Activated CD4-positive, alpha-beta memory T cell treated with anti-CD3 and anti-CD28 coated beads for 36 hours (primary cell): Measurements from ENCODE around the gene CCR7. TPM values are rescaled to one million over a fixed set of nuclear protein-coding genes. Genes with fewer than 3 reads are reported as not detected.
"Not testable (repeated sequence)": the region's sequence is repeated elsewhere in the genome, so short reads cannot be mapped to it uniquely, and the experiment has no call there.

Experiments used
- CTCF ChIA-PET: fragments of 350-600 bp; sonication (Branson Sonifier 250); formaldehyde crosslinking; loops from one replicate; lab custom pipeline; 2021; ENCODE audit warnings: antibody characterized with exemption, inconsistent platforms; lab: Charles Lee
- POLR2A ChIA-PET: fragments of 350-600 bp; sonication (Branson Sonifier 250); formaldehyde crosslinking; loops from one replicate; lab custom pipeline; 2021; ENCODE audit warnings: antibody characterized with exemption; lab: Charles Lee
- DNase-seq: peaks from one replicate; pipeline ENCODE4 v3.0.0-alpha.2; 2020
- H3K27ac Mint-ChIP-seq: one replicate; pipeline ENCODE4 v1.8.0; 2021; ENCODE audit warnings: mixed read lengths
- H3K27me3 Mint-ChIP-seq: one replicate; pipeline ENCODE4 v1.8.0; 2021; ENCODE audit warnings: mixed read lengths
- H3K36me3 Mint-ChIP-seq: one replicate; pipeline ENCODE4 v1.8.0; 2021; ENCODE audit warnings: mixed read lengths
- H3K4me1 Mint-ChIP-seq: one replicate; pipeline ENCODE4 v1.8.0; 2021; ENCODE audit warnings: low read depth, mixed read lengths
- H3K4me3 Mint-ChIP-seq: one replicate; pipeline ENCODE4 v1.8.0; 2021; ENCODE audit warnings: mild to moderate bottlenecking, mixed read lengths
- H3K9me3 Mint-ChIP-seq: one replicate; pipeline ENCODE4 v1.8.0; 2021; ENCODE audit warnings: mixed read lengths
- intact Hi-C: fragments of 100-400 bp; cut with micrococcal nuclease; formaldehyde crosslinking; loops from one replicate; pipeline ENCODE4 v1.15.1; 2023
- total RNA-seq, 2 experiments: library from RNA; stranded (reverse); gene quantifications; one replicate each; pipeline ENCODE4 v1.2.3, GENCODE V29; 2021

CCR7 gene
- total RNA-seq, 2 experiments from 2014 or later: 137 to 145 TPM

DNA sequence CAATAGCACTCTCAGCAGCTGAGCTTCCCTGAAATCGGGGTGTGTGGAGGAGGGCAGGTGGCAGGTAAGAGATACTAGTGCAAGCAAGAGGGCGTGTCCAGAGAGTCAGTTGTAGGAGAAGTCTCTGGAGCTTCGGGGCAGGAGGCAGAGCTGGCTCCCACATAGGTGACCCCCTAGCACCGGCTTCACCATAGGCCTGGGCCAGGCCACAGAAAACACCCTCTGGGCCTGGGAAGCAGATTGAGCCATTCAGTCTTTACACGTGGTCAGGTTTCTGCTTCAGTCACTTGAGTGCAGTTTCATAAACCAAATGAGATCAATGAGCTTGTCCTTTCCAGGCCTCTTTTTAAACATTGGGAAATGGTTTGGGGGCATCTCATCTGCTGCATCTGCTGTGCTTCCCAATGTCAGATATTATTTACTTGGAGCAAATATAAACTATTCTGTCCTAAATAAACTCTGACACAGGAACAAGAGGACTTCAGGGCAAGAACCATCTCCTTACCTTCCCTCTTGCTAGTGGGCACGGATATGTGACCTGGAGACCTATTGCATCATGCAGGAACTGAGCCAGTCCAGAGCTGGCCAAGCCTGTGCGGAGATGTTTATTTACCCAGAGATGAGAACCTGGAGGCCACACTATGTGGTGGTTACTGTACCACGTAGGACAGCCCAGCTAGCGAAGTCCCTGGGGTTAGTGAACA lies 16.1 kb downstream of the CCR7 start:
- no peaks in the 10 kb centered on the region for H3K9me3 Mint-ChIP-seq
- CTCF ChIA-PET: interaction anchor here (1.0 to 18.5 kb wide), 7 partner anchors 10 to 184 kb away, joined by 3 to 392 read pairs (median 5); partner anchors contain the start of genes GJD3 and IGFBP4
- peaks cover 23% of the 10 kb centered on the region for H3K36me3 Mint-ChIP-seq
- no peaks in the 10 kb centered on the region for H3K27me3 Mint-ChIP-seq
- DNase-seq: peak; percentile 26
- H3K4me3 Mint-ChIP-seq: no peak overlapping the region
- peaks cover 77% of the 10 kb centered on the region for H3K4me1 Mint-ChIP-seq
- intact Hi-C loops: loop anchor here (1.0 kb wide), 1 partner anchor 11 kb away; no protein-coding TSS in a partner anchor
- POLR2A ChIA-PET: interaction anchor here (1.3 to 4.0 kb wide), 5 partner anchors 8 to 17 kb away, joined by 3 to 25 read pairs (median 6); no protein-coding TSS in a partner anchor
- no peak overlapping the region for H3K27ac Mint-ChIP-seq

DNA sequence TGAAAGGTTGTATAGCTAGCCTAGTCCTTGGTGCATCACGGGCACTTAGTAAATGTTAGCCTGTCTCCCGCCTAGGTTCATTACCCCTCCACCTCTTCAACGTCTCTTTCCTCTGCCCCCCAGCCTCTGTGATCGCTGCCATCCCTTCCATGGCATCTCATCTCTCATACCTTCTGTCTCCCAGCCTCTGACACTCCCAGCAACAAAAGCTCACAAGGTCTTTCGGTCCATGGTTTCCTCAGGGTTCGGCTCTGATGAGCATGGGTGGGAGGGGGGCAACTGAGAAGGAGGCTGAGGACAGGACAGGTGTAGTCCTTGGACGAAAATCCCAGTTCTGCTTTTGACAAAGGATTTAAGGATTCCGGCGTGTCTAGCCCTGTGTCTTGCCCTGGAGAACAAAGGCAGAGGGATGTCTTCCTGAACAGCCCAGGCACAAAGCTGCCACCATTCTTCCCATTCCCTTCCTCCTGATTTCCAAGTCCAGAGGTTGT lies 16.7 kb downstream of the CCR7 start:
- Mint-ChIP-seq H3K4me3 (no peak overlapping the region), H3K9me3 (no peaks in the 10 kb centered on the region), H3K4me1 (peaks cover 74% of the 10 kb centered on the region), H3K36me3 (peaks cover 17% of the 10 kb centered on the region), H3K27ac (no peak overlapping the region), H3K27me3 (no peaks in the 10 kb centered on the region)
- ChIA-PET CTCF (interaction anchor here (0.7 to 18.5 kb wide), 11 partner anchors 11 to 191 kb away, joined by 3 to 392 read pairs (median 5); partner anchors contain the start of genes GJD3 and IGFBP4), POLR2A (interaction anchor here (0.9 to 4.0 kb wide), 8 partner anchors 8 to 77 kb away, joined by 3 to 25 read pairs (median 3); no protein-coding TSS in a partner anchor)
- no peak for DNase-seq
- intact Hi-C loops: no loop called here

DNA sequence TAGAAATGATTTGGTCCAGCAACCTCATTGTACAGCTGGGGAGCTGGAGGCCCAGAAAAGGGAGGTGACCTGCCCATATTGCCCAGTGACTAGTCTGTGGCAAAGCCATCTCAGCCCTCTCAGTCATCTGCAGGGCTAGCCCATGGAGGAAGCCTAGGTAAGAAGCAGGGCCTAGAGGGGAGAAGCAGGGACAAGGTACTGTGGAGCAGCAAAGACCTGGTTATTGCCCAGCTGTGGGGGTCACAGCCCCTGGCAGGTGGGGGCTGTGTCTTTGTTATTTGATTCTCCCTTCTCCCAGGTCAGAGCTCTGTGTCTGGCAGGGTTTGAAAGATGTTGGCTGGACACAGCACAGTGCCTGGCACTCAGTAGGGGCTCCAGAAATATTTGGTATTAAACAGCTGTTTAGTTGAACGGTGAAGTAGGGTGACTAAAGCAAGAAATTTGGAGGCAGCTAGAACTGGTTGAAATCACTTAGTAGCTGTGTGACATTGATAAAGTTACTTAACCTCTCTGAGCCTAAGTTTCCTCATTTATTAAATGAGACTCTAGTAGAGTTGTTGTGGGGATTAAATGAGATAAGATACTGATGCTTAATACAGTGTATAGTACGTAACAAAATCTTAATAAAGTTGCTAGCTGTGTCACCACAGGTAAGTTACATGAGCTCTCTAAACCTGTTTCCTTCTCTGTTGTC lies 17.3 kb downstream of the CCR7 start:
- Mint-ChIP-seq H3K9me3 (no peaks in the 10 kb centered on the region), H3K4me1 (peaks cover 77% of the 10 kb centered on the region), H3K27ac (no peak overlapping the region), H3K27me3 (no peaks in the 10 kb centered on the region), H3K4me3 (no peak overlapping the region), H3K36me3 (peaks cover 13% of the 10 kb centered on the region)
- DNase-seq: no peak
- intact Hi-C loops: no loop called here
- POLR2A ChIA-PET: interaction anchor here (0.6 to 4.0 kb wide), 13 partner anchors 7 to 107 kb away, joined by 3 to 25 read pairs (median 3); no protein-coding TSS in a partner anchor
- CTCF ChIA-PET: interaction anchor here (0.7 to 18.5 kb wide), 10 partner anchors 11 to 190 kb away, joined by 3 to 392 read pairs (median 5); partner anchors contain the start of gene GJD3

DNA sequence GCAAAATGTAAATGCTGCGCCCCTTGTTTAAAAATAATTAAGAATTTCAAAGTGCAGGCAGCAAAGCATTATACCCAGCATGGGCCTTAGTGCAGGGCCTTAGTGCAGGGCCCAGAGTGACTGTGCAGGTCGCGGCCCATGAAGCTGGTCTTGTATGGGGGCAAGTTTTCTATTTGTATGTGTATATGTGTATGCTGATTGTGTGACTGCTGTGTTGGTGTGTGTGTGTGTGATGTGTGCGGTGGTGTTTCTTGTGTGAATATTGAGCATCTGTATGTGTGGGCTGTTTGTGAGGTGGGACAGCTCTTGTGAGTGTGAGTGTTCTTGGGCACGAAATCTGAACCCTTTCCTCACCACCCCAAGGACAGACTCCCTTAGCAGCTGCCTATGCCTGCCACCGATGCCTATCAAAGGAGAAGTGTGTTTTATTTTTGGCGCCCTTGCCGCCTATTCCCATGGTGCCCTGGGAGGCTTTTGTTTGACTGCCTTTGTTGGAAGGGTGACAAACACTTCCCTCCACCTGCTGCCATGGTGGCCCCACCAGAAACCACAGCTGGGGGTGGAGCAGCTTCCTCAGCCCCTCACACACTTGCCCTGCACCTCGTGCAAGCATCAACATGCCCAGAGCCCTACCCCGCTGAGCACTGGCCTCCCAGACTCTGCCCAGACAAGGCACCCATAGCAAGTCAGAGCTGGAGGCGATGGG lies 18.0 kb downstream of the CCR7 start:
- H3K27me3 Mint-ChIP-seq: no peaks in the 10 kb centered on the region
- no peaks in the 10 kb centered on the region for H3K9me3 Mint-ChIP-seq
- ChIA-PET POLR2A (interaction anchor here (0.6 to 1.6 kb wide), 9 partner anchors 9 to 106 kb away, joined by 3 to 7 read pairs (median 3); no protein-coding TSS in a partner anchor), CTCF (interaction anchor here (1.1 to 18.5 kb wide), 6 partner anchors 10 to 189 kb away, joined by 3 to 392 read pairs (median 5); no protein-coding TSS in a partner anchor)
- H3K27ac Mint-ChIP-seq: peak overlapping the region; percentile 13
- no peak overlapping the region for H3K4me3 Mint-ChIP-seq
- peak; percentile 80 for DNase-seq
- H3K4me1 Mint-ChIP-seq: peaks cover 77% of the 10 kb centered on the region
- peaks cover 6% of the 10 kb centered on the region for H3K36me3 Mint-ChIP-seq
- intact Hi-C loops: no loop called here

DNA sequence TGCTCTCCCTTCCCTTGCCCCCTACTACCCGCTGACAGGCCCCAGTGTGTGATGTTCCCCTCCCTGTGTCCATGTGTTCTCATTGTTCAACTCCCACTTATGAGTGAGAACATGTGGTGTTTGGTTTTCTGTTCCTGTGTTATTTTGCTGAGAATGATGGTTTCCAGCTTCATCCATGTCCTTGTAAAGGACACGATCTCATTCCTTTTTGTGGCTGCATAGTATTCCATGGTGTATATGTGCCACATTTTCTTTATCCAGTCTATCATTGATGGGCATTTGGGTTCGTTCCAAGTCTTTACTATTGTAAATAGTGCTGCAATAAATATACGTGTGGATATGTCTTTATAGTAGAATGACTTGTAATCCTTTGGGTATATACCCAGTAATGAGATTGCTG lies 18.8 kb downstream of the CCR7 start:
- H3K27ac Mint-ChIP-seq, H3K36me3 Mint-ChIP-seq, H3K27me3 Mint-ChIP-seq, H3K4me3 Mint-ChIP-seq, DNase-seq, H3K9me3 Mint-ChIP-seq, intact Hi-C loops: not testable (repeated sequence)
- H3K4me1 Mint-ChIP-seq: peaks cover 80% of the 10 kb centered on the region
- ChIA-PET CTCF (interaction anchor here (6.8 kb wide), 1 partner anchor 13 kb away, joined by 88 read pairs; no protein-coding TSS in a partner anchor), POLR2A (interaction anchor here (1.4 kb wide), 1 partner anchor 13 kb away, joined by 4 read pairs; no protein-coding TSS in a partner anchor)

DNA sequence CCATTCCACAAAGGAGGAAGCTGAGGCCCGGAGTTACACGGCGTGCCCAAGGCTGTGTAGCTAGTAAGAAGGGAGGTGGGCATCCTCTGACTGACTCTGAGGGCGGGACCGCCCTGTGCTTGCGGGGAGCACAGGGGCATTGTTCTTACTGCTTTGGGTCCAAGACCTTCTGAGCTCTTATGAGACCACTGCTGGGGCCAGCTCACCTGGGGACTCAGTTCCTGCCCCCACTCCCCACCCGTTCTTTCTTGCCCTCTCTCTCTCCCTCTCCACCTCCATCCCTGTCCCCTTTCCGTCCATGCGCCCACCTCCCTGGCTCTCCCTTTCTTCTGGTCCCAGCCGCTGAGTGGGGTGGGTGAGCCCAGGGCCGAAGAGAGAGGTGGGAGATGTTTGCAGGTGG lies 19.6 kb downstream of the CCR7 start:
- Mint-ChIP-seq H3K36me3 (no peaks in the 10 kb centered on the region), H3K27me3 (no peaks in the 10 kb centered on the region), H3K4me3 (no peak overlapping the region), H3K4me1 (peaks cover 80% of the 10 kb centered on the region), H3K27ac (no peak overlapping the region), H3K9me3 (no peaks in the 10 kb centered on the region)
- POLR2A ChIA-PET: no interaction called here
- DNase-seq: no peak
- CTCF ChIA-PET: interaction anchor here (6.8 kb wide), 1 partner anchor 14 kb away, joined by 88 read pairs; no protein-coding TSS in a partner anchor
- intact Hi-C loops: no loop called here

DNA sequence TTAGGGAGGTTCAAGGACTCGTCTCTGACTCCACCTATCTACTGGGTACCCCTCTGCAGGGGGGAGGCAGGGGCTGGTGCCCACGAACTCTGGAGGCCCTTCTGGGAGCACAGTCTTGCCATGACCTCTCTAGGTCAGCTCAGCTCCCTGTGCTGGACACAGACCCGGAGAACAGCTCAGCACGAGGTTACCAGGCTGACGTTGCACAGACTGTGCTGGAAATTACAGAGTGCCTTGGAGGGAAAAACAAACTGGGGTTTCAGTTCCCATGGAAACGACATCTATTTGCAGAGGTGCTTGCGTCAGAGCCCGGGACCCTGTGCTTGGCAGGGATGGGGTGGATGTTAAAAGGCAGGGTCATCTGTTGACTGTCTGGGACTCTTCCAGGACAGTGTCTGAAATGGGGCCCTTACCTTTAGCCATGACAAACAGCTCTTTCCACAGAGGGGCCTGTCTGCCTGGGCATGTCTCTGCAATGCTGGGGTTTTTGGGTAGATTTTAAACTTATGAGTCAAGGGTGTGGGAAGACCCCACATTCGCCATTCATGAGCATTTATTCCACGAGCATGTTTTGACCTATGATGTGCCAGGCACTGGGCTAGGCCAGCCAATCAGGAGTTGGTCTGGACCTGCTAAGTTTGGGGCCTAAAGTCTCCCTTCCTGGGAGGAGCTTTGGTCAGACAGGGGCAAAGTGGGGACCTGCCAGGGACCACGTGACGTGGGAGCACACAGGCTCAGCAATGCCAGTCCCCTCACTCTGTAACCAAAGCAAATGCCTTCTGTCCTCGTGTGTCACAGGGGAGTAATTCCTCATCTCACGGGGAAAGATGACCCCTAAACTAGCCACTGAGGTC lies 22.5 kb downstream of the CCR7 start:
- ChIA-PET CTCF (interaction anchor here (0.8 to 16.3 kb wide), 3 partner anchors 10 to 77 kb away, joined by 3 to 392 read pairs (median 32); partner anchors contain the start of gene CCR7), POLR2A (interaction anchor here (1.0 to 5.7 kb wide), 7 partner anchors 9 to 125 kb away, joined by 3 to 104 read pairs (median 7); partner anchors contain the start of gene TOP2A)
- Mint-ChIP-seq H3K9me3 (no peaks in the 10 kb centered on the region), H3K4me1 (peaks cover 78% of the 10 kb centered on the region), H3K4me3 (peak overlapping the region; percentile 56), H3K27me3 (no peaks in the 10 kb centered on the region), H3K36me3 (no peaks in the 10 kb centered on the region), H3K27ac (peak overlapping the region; percentile 90)
- peak; percentile 76 for DNase-seq
- intact Hi-C loops: loop anchor here (5.0 kb wide), 1 partner anchor 860 kb away; no protein-coding TSS in a partner anchor

DNA sequence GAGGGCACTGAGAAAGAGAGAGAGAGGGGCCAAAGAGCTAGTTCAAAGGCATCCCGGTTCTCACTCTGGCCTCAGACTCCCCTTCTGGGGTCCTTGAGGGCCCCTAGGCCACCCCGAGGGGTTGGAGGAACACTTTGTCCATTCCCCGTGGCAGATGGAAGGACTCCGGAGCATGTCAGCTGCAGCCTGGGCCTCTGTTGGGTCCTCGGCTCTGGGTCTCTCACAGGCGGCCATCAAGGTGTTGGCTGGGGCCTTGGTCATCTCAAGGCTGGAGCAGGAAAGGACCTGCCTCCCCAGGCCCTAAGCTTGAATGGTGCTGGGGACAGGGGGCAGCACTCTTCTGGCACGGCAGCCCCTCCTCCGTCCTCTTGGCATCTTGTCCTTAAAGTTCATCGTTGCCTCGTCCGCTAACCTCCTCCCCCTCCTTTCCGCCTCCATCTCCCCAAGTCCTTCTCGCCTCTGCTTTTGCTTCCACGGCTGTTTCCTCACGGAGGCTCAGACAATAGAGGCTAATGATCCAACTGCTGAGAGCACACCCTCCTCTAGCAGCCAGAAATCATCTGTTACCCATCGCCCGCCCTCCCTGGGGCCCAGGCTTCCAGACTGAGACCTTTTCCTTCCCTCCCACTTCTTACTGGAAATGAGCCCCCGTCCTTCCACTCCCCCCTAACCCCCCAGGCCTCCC lies 23.3 kb downstream of the CCR7 start:
- no peaks in the 10 kb centered on the region for H3K27me3 Mint-ChIP-seq
- POLR2A ChIA-PET: interaction anchor here (0.9 to 5.7 kb wide), 8 partner anchors 8 to 124 kb away, joined by 3 to 104 read pairs (median 6); partner anchors contain the start of gene TOP2A
- intact Hi-C loops: loop anchor here (1.0 to 5.0 kb wide), 6 partner anchors 9 to 860 kb away; no protein-coding TSS in a partner anchor
- H3K36me3 Mint-ChIP-seq: no peaks in the 10 kb centered on the region
- peaks cover 76% of the 10 kb centered on the region for H3K4me1 Mint-ChIP-seq
- CTCF ChIA-PET: interaction anchor here (0.8 to 16.3 kb wide), 6 partner anchors 9 to 98 kb away, joined by 3 to 392 read pairs (median 5); partner anchors contain the start of gene CCR7
- no peak for DNase-seq
- peak overlapping the region; percentile 90 for H3K27ac Mint-ChIP-seq
- H3K9me3 Mint-ChIP-seq: no peaks in the 10 kb centered on the region
- H3K4me3 Mint-ChIP-seq: peak overlapping the region; percentile 56

DNA sequence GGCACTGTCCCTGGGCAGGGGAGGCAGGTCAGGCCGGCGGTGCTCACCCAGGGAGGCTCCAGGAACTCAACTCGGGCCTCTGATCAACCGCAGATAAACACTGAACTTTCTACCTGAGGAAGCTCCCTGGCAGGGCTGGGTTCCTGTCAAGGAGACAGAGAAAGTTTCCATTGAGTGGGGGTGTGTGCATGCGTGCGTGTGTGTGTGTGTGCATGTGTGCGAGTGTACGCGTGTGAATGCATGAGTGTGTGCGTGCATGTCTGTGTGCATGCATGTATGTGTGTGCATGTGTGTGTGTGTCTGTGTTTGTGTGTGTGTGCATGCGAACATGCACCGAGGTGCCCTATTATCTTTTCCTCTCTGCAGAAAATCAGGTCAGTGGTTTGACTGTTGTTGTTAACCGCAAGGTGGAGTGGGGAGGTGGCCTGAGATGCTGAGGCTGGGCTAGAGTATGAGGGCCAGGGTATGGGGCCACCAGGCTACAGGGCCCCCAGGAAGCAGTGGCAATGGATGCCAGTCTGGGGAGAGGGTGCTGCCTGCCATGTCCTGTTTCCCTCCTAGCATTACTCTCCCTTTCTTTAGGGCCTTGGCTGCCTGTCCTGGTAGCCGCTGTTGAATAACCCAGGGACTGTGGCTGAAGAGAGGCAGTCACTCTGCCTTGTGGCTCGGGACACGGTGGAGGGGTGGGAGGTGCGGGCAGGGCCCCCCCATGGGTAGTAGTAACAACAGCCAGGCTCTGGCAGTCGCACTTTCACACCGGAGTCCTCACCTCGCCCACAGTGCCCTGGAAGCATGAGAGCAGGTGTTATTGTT lies 24.0 kb downstream of the CCR7 start:
- peak overlapping the region; percentile 90 for H3K27ac Mint-ChIP-seq
- H3K4me3 Mint-ChIP-seq: peak overlapping the region; percentile 56
- intact Hi-C loops: loop anchor here (1.0 to 5.0 kb wide), 6 partner anchors 8 to 861 kb away; no protein-coding TSS in a partner anchor
- POLR2A ChIA-PET: interaction anchor here (0.9 to 5.7 kb wide), 11 partner anchors 7 to 123 kb away, joined by 3 to 104 read pairs (median 7); partner anchors contain the start of gene TOP2A
- H3K27me3 Mint-ChIP-seq: no peaks in the 10 kb centered on the region
- H3K36me3 Mint-ChIP-seq: no peaks in the 10 kb centered on the region
- DNase-seq: peak; percentile 86
- H3K9me3 Mint-ChIP-seq: no peaks in the 10 kb centered on the region
- peaks cover 75% of the 10 kb centered on the region for H3K4me1 Mint-ChIP-seq
- CTCF ChIA-PET: interaction anchor here (1.0 to 16.3 kb wide), 9 partner anchors 9 to 183 kb away, joined by 3 to 392 read pairs (median 5); partner anchors contain the start of genes CCR7 and GJD3
